Progenitor cell of endocrine pancreas (in vitro differentiated cells): ENCODE measurements around the gene ALG12. TPM values are rescaled to one million over a fixed set of nuclear protein-coding genes. Genes with fewer than 3 reads are reported as not detected.

Experiments used
- DNase-seq: peaks from one replicate; pipeline ENCODE4 v3.0.0; 2021; ENCODE audit warnings: low spot score; ENCODE audit not compliant: unreplicated experiment
- H3K27ac Mint-ChIP-seq: 2 replicates; pipeline ENCODE4 v1.8.0; 2021; ENCODE audit warnings: mild to moderate bottlenecking, moderate library complexity, mixed read lengths
- H3K27me3 Mint-ChIP-seq: 2 replicates; pipeline ENCODE4 v1.8.0; 2021; ENCODE audit warnings: mixed read lengths
- H3K36me3 Mint-ChIP-seq: 2 replicates; pipeline ENCODE4 v1.8.0; 2022; ENCODE audit warnings: mixed read lengths; ENCODE audit not compliant: insufficient read depth
- H3K4me1 Mint-ChIP-seq: 2 replicates; pipeline ENCODE4 v1.8.0; 2021; ENCODE audit warnings: low read depth, mixed read lengths
- H3K4me3 Mint-ChIP-seq: 2 replicates; pipeline ENCODE4 v1.8.0; 2021; ENCODE audit warnings: low read depth, mild to moderate bottlenecking, moderate library complexity, mixed read lengths
- H3K9me3 Mint-ChIP-seq: 2 replicates; pipeline ENCODE4 v1.8.0; 2021; ENCODE audit warnings: low read depth, mixed read lengths
- total RNA-seq: library from RNA; stranded (reverse); gene quantifications from 2 replicates; pipeline ENCODE4 v1.2.1, GENCODE V29; 2021
- TF ChIP-seq, protein P1 (sequence below): fragments of 200-600 bp; sonication (generic); IDR thresholded peaks from one replicate; pipeline ENCODE4 v1.5.0; 2021; ENCODE audit warnings: antibody characterized with exemption, mild to moderate bottlenecking; ENCODE audit not compliant: unreplicated experiment

Gene ALG12
- total RNA-seq, 1 donor from 2014 or later = 25.7 TPM

DNA sequence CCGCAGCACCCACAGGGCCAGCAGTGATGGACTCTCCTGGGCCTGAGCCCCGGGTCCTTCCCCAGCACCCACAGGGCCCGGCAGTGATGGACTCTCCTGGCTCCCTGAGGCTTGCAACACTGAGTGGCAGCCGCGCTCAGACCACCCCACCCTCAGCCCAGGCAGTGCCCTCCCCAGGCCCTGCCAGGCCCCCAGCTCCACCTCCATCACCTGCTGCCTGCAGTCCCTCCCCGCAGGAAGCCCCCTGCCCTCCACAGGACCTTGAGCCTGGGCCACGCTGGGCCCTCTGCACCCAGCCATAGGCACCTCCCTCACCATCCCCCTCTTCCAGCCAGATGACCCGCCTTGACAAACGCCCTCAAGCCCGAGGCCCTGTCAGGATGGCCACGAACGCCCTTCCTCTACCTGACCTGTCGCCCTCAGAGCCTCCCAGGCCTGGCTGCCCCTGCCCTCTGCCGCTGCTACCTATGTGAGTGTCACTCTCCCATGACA lies 11.4 kb downstream of the ALG12 start:
- H3K36me3 Mint-ChIP-seq = peaks cover 7% of the 10 kb centered on the region
- H3K9me3 Mint-ChIP-seq = no peaks in the 10 kb centered on the region
- H3K4me1 Mint-ChIP-seq = no peaks in the 10 kb centered on the region
- no peak overlapping the region for H3K27ac Mint-ChIP-seq
- no peak for DNase-seq
- no peak overlapping the region for H3K4me3 Mint-ChIP-seq
- H3K27me3 Mint-ChIP-seq = no peaks in the 10 kb centered on the region
- TF ChIP-seq, protein P1, sequence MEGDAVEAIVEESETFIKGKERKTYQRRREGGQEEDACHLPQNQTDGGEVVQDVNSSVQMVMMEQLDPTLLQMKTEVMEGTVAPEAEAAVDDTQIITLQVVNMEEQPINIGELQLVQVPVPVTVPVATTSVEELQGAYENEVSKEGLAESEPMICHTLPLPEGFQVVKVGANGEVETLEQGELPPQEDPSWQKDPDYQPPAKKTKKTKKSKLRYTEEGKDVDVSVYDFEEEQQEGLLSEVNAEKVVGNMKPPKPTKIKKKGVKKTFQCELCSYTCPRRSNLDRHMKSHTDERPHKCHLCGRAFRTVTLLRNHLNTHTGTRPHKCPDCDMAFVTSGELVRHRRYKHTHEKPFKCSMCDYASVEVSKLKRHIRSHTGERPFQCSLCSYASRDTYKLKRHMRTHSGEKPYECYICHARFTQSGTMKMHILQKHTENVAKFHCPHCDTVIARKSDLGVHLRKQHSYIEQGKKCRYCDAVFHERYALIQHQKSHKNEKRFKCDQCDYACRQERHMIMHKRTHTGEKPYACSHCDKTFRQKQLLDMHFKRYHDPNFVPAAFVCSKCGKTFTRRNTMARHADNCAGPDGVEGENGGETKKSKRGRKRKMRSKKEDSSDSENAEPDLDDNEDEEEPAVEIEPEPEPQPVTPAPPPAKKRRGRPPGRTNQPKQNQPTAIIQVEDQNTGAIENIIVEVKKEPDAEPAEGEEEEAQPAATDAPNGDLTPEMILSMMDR = no peak

DNA sequence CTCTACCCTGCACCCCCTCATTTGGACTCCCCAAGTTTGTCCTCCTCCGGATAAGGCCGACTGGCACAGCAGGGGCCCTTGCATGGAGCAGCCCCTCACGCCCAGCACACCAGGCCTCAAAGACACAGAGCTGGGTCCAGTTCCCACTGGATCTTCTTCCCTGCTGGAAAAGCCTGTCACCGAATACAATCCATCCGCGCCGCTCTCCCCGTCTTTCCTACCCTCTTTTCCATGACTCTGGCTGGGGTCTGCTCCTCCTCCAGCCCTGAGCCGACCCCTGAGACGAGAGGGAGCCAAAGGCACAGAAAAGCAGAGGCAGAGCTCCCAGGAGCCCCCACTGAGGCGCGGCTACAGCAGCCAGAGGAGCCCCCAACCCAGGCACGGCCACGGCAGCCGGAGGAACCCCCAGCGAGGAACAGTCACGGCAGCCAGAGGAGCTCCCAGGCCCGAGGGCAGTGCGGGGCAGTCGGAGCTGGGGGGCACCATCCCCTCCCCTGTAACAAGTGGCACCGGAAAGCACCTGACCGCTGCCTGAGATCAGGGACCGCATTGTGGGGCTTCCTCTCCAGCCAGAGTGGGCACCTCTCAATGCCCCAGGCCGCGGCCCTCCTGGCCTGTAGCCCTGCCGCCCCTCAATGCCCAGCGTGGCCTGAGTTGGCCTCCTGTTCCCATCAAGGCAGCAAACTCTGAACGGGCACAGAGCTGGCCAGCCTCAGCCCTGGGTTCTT lies 12.0 kb downstream of the ALG12 start:
- DNase-seq = no peak

DNA sequence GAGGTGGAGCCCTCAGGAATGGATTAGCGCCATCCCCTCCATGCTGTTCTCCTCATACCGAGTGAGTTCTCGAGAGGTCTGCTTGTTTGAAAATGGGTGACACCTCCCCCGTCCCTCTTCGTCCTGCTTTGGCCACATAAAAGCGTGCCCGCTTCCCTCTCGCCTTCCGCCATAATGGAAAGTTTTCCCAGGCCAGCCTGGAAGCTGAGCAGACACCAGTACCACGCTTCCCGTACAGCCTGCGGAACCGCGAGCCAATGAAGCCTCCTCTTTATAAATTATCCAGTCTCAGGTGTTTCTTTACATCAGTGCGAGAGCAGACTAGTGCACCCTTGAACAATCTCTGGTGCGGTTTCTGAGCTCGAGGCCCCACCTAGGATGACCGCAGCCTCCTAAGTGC lies 12.8 kb downstream of the ALG12 start:
- H3K4me1 Mint-ChIP-seq = no peaks in the 10 kb centered on the region
- no peak overlapping the region for H3K27ac Mint-ChIP-seq
- no peak overlapping the region for H3K4me3 Mint-ChIP-seq
- H3K36me3 Mint-ChIP-seq = peaks cover 13% of the 10 kb centered on the region
- DNase-seq = no peak
- no peaks in the 10 kb centered on the region for H3K27me3 Mint-ChIP-seq
- TF ChIP-seq, protein P1 = no peak
- H3K9me3 Mint-ChIP-seq = no peaks in the 10 kb centered on the region

More for the DNA sequence above, 12.0 kb downstream of the ALG12 start:
- Mint-ChIP-seq H3K4me1 (no peaks in the 10 kb centered on the region), H3K27ac (no peak overlapping the region), H3K4me3 (no peak overlapping the region), H3K36me3 (peaks cover 12% of the 10 kb centered on the region), H3K27me3 (no peaks in the 10 kb centered on the region), H3K9me3 (no peaks in the 10 kb centered on the region)
- TF ChIP-seq, protein P1 = no peak

DNA sequence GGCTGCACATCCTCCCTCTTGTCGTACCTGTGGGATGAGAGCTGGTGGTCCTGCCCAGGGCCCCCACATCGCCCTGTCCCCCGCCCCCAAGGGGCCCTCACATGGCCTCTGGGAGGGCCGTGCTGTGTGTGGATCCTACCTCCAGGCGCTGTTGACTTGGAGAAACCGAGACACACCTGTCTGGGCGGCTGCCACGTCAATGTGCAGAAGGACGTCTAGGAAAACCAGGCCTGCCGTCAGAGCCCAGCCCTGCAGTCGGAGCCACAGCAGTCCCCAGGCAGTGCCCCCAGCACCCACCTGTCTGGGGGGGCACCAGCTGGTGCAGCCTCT lies 14.2 kb downstream of the ALG12 start:
- TF ChIP-seq, protein P1 = no peak
- no peak for DNase-seq
- H3K9me3 Mint-ChIP-seq = no peaks in the 10 kb centered on the region
- H3K27ac Mint-ChIP-seq = no peak overlapping the region
- H3K4me1 Mint-ChIP-seq = no peaks in the 10 kb centered on the region
- H3K27me3 Mint-ChIP-seq = no peaks in the 10 kb centered on the region
- H3K4me3 Mint-ChIP-seq = no peak overlapping the region
- peaks cover 16% of the 10 kb centered on the region for H3K36me3 Mint-ChIP-seq

DNA sequence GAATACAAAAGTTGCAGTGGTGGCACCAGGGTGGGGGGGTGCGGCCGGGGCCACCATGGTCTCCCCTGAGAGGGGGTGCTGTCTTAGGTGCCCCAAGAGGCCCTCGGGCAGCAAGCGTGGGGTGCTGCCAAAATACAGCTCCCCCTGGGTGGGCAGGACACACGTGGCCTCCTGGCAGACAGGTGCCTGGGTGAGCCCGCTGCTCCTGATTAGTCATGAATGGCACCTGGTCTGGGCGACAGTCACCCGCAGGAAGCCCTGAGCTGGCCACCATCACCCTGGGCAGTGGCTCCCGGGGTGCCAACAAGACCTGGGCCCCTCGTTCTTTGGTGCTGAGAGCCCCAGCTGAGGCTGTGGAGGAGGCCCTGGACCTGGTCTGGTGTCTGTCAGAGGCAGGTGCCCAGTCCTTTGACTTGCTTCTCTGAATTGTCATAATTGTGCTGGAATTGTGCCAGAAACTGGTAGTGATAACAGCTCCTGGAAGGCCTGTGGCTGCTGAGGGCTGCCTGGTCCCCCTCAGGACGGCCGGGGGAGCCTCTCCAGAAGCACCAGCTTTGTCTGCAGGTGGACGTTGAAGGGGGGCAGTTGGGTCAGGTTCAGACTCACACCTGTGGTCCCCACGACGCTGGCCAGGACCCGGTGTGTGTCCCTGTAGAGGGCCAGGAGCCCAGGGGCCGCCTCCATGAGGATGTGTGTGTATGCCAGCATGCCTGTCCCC lies 14.8 kb downstream of the ALG12 start:
- H3K27me3 Mint-ChIP-seq = no peaks in the 10 kb centered on the region
- peaks cover 20% of the 10 kb centered on the region for H3K36me3 Mint-ChIP-seq
- H3K9me3 Mint-ChIP-seq = no peaks in the 10 kb centered on the region
- TF ChIP-seq, protein P1 = no peak
- no peak overlapping the region for H3K4me3 Mint-ChIP-seq
- no peak for DNase-seq
- no peaks in the 10 kb centered on the region for H3K4me1 Mint-ChIP-seq
- no peak overlapping the region for H3K27ac Mint-ChIP-seq
